ENCODE results near the gene WDR93.

Gene WDR93

GRCh38 chr15:89667706-89667960 lies 23.0 kb upstream of the WDR93 start:
- in situ Hi-C loops (cut with MboI; ENCODE audit: low sequenced_read_pairs, unreplicated experiment) = no loop called here
- DNase-seq (ENCODE audit: low spot score) = no peak
- no peak for TF ChIP-seq CTCF (IDR thresholded peaks at IDR 0.05; ENCODE audit: borderline replicate concordance, control extremely low read depth, extremely low read depth, insufficient read depth, missing control alignments)

GRCh38 chr15:89668171-89668570 lies 22.4 kb upstream of the WDR93 start:
- in situ Hi-C loops (cut with MboI; ENCODE audit: low sequenced_read_pairs, unreplicated experiment) = no loop called here
- no peak for DNase-seq (ENCODE audit: low spot score)

GRCh38 chr15:89669309-89669865 lies 21.2 kb upstream of the WDR93 start:
- peak; percentile 25 for DNase-seq (ENCODE audit: low spot score)
- TF ChIP-seq CTCF (IDR thresholded peaks at IDR 0.05; ENCODE audit: borderline replicate concordance, control extremely low read depth, extremely low read depth, insufficient read depth, missing control alignments) = no peak
- in situ Hi-C loops (cut with MboI; ENCODE audit: low sequenced_read_pairs, unreplicated experiment) = no loop called here

More at GRCh38 chr15:89668171-89668570, 22.4 kb upstream of the WDR93 start:
- TF ChIP-seq CTCF (IDR thresholded peaks at IDR 0.05; ENCODE audit: borderline replicate concordance, control extremely low read depth, extremely low read depth, insufficient read depth, missing control alignments) = no peak

- TF ChIP-seq CTCF (IDR thresholded peaks at IDR 0.05; ENCODE audit: borderline replicate concordance, control extremely low read depth, extremely low read depth, insufficient read depth, missing control alignments) = no peak
- peak; percentile 20 for DNase-seq (ENCODE audit: low spot score)
- in situ Hi-C loops (cut with MboI; ENCODE audit: low sequenced_read_pairs, unreplicated experiment) = no loop called here
Measured at GRCh38 chr15:89669941-89670340, 20.7 kb upstream of the WDR93 start.

- no peak for TF ChIP-seq CTCF (IDR thresholded peaks at IDR 0.05; ENCODE audit: borderline replicate concordance, control extremely low read depth, extremely low read depth, insufficient read depth, missing control alignments)
- in situ Hi-C loops (cut with MboI; ENCODE audit: low sequenced_read_pairs, unreplicated experiment) = no loop called here
- DNase-seq (ENCODE audit: low spot score) = no peak
Measured at GRCh38 chr15:89670971-89671560, 19.5 kb upstream of the WDR93 start.

- peak; percentile 21 for DNase-seq (ENCODE audit: low spot score)
- in situ Hi-C loops (cut with MboI; ENCODE audit: low sequenced_read_pairs, unreplicated experiment) = no loop called here
- no peak for TF ChIP-seq CTCF (IDR thresholded peaks at IDR 0.05; ENCODE audit: borderline replicate concordance, control extremely low read depth, extremely low read depth, insufficient read depth, missing control alignments)
Measured at GRCh38 chr15:89671687-89672086, 18.9 kb upstream of the WDR93 start.
